AG09319 (cell line): ENCODE data around the gene MAP2K7.
A peak's percentile ranks its signal among the peaks of the same experiment; 100 is the strongest.
"Not testable (repeated sequence)": the region's sequence is repeated elsewhere in the genome, so short reads cannot be mapped to it uniquely, and the experiment has no call there.

ENCODE experiments used
- DNase-seq: peaks from one replicate; pipeline ENCODE4 v3.0.0-alpha.2; 2010; ENCODE audit warnings: low read depth; ENCODE audit errors: extremely low read depth
- CTCF ChIP-seq: IDR thresholded peaks from 2 replicates; pipeline ENCODE4 v1.5.1; 2011; ENCODE audit warnings: low read depth, mild to moderate bottlenecking, inconsistent platforms, low read length, moderate library complexity

Gene MAP2K7

GRCh38 chr19:7917267-7918061 is 13.8 kb downstream of the MAP2K7 start:
- TF ChIP-seq CTCF = peak; percentile 58
- DNase-seq = no peak

DNA sequence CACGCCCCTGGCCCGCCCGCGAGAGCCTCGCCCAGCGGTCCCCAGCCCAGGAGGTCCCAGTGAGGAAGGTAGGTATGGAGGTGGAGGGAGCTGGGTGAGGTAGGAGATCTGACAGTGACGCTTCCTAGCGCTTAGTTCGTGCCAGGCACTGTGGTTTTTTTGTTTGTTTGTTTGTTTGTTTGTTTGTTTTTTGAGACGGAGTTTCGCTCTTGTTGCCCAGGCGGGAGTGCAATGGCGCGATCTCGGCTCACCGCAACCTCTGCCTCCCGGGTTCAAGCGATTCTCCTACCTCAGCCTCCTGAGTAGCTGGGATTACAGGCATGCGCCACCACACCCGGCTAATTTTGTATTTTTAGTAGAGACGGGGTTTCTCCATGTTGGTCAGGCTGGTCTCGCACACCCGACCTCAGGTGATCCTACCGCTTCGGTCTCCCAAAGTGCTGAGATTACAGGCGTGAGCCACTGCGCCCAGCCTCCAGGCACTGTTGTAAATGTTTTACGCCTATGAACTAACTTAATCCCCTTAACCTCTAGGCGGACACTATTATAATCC is 14.5 kb downstream of the MAP2K7 start:
- not testable (repeated sequence) for DNase-seq

GRCh38 chr19:7918615-7919421 is 15.1 kb downstream of the MAP2K7 start:
- DNase-seq = no peak
- no peak for TF ChIP-seq CTCF

- TF ChIP-seq CTCF = no peak
- DNase-seq = peak; percentile 87
Measured at GRCh38 chr19:7919610-7920518, 16.2 kb downstream of the MAP2K7 start, which contains the start of gene SNAPC2. TSS of gene SNAPC2 (plus strand) at chr19:7920338. CDS start at chr19:7920367, 29 bp downstream.

DNA sequence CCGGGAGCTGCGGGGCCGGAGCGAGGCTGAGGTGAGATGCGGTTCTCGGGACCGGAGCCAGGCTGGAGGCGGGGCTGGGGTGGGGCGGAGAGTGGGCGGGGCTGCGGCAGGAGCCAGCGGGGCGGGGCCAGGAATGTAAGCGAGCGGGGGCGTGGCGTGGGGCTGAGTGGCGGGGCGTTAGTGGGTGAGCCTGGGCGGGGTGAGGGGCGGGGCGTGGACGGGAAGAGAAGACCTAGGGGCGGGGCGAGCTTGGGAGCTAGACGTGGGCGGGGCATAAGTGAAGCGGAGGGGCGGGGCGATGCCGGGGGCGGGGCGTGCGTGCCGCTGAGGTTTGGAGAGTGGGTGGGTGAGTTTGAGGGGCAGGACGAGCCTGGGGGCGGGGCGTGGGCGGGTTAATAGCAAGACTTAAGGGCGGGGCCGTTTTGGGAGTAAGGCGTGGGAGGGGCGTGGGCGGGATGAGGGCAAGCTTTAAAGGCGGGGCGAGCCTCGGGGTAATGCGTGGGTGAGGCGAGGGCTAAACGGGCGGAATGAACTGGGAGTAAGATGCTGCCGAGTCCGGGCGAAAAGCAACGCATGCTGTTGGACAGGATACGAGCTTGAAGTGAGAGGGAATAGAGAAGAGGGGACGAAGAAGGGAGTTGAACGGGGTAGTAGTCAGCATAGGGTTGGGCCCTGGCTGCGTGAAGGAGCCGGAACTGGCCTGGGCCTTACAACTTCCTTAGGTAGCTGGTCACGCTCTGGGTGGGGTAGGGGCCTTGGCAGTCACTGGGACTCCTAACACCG is 17.0 kb downstream of the MAP2K7 start:
- TF ChIP-seq CTCF = no peak
- DNase-seq = peak; percentile 97

- no peak for TF ChIP-seq CTCF
- DNase-seq = no peak
Measured at GRCh38 chr19:7921302-7921966, 17.8 kb downstream of the MAP2K7 start.
